Measurements from ENCODE around the gene SCAPER. TPM values are rescaled to one million over a fixed set of nuclear protein-coding genes. Genes with fewer than 3 reads are reported as not detected.

Gene SCAPER
- total RNA-seq, 1 experiment from 2014 or later, result 7.4 TPM

GRCh38 chr15:76787273-76787672 lies 117.9 kb downstream of the SCAPER start:
- Histone ChIP-seq H4K20me1 (ENCODE audit: control insufficient read depth, insufficient read depth, insufficient read length) (no peaks in the 10 kb centered on the region), H3K14ac (ENCODE audit: insufficient read depth, low read length) (no peak overlapping the region), H3K9ac (ENCODE audit: extremely low read depth, insufficient read length, low read length) (no peak overlapping the region), H2BK12ac (ENCODE audit: insufficient read length, low read depth, low read length) (no peak overlapping the region), H2BK15ac (ENCODE audit: low read depth, low read length) (no peak overlapping the region), H3K56ac (ENCODE audit: insufficient read length, low read depth, low read length) (no peak overlapping the region), H3K4me2 (ENCODE audit: insufficient read depth, insufficient read length, low read length) (no peak overlapping the region), H3K27ac (ENCODE audit: insufficient read length, low read depth, low read length) (no peak overlapping the region), H3K4ac (ENCODE audit: low read depth, low read length) (no peak overlapping the region), H4K5ac (ENCODE audit: insufficient read length, low read depth, low read length) (no peak overlapping the region), H3K23me2 (ENCODE audit: insufficient read length, low read depth, low read length, poor library complexity, severe bottlenecking) (no peaks in the 10 kb centered on the region), H3K79me1 (ENCODE audit: insufficient read depth, low read depth, low read length, poor library complexity, severe bottlenecking) (no peaks in the 10 kb centered on the region), H3K9me3 (ENCODE audit: control insufficient read depth, low read depth, low read length) (no peaks in the 10 kb centered on the region), H3T11ph (ENCODE audit: low read length) (no peak overlapping the region), H4K8ac (replicated peaks; ENCODE audit: insufficient read length, low read depth, low read length) (no peak overlapping the region), H2AFZ (ENCODE audit: low read length) (no peak overlapping the region), H2BK20ac (ENCODE audit: low read depth, low read length, poor library complexity, severe bottlenecking) (no peak overlapping the region), H3K79me2 (ENCODE audit: insufficient read depth, low read length) (no peaks in the 10 kb centered on the region), H3K4me1 (ENCODE audit: insufficient read depth, low read length) (no peaks in the 10 kb centered on the region), H3K18ac (ENCODE audit: insufficient read length, low read depth, low read length) (no peak overlapping the region), H4K91ac (ENCODE audit: insufficient read length, low read depth, low read length) (no peak overlapping the region), H3K27me3 (ENCODE audit: insufficient read depth, low read length) (no peaks in the 10 kb centered on the region), H2BK5ac (ENCODE audit: insufficient read length, low read length) (no peak overlapping the region), H2BK120ac (ENCODE audit: low read depth, low read length, poor library complexity, severe bottlenecking) (no peak overlapping the region), H2AK5ac (ENCODE audit: insufficient read length, low read length) (no peak overlapping the region), H3K23ac (ENCODE audit: insufficient read length, low read depth, low read length) (no peak overlapping the region)
- Mint-ChIP-seq H3K4me3 (no peak overlapping the region), H3K9me3 (peaks cover 5 to 12% of the 10 kb centered on the region in 2 experiments; a peak in 3 of 5 replicates), H3K27ac (no peak overlapping the region), H3K36me3 (ENCODE audit: insufficient read depth in 1 of 3, low read depth in 3 of 3) (peaks cover 10 to 27% (median 20%) of the 10 kb centered on the region in 3 experiments), H3K27me3 (ENCODE audit: low read depth) (no peaks in the 10 kb centered on the region; the same call in none of the 2 replicates), H3K4me1 (no peaks in the 10 kb centered on the region)
- no peak for TF ChIP-seq CTCF (conservative IDR thresholded peaks at IDR 0.05)
- DNase-seq, result no peak
- no CpG with 5 or more reads among the region's 4 CpGs for WGBS (ENCODE audit: extremely low coverage, insufficient read length, low lambda C conversion rate)

Measured in H9 (cell line).